ENCODE measurements around the gene AHDC1. TPM values are rescaled to one million over a fixed set of nuclear protein-coding genes. Genes with fewer than 3 reads are reported as not detected.

Gene AHDC1
- total RNA-seq, 4 donors from 2014 or later: 37.7 to 63.0 (median 52.5) TPM

DNA sequence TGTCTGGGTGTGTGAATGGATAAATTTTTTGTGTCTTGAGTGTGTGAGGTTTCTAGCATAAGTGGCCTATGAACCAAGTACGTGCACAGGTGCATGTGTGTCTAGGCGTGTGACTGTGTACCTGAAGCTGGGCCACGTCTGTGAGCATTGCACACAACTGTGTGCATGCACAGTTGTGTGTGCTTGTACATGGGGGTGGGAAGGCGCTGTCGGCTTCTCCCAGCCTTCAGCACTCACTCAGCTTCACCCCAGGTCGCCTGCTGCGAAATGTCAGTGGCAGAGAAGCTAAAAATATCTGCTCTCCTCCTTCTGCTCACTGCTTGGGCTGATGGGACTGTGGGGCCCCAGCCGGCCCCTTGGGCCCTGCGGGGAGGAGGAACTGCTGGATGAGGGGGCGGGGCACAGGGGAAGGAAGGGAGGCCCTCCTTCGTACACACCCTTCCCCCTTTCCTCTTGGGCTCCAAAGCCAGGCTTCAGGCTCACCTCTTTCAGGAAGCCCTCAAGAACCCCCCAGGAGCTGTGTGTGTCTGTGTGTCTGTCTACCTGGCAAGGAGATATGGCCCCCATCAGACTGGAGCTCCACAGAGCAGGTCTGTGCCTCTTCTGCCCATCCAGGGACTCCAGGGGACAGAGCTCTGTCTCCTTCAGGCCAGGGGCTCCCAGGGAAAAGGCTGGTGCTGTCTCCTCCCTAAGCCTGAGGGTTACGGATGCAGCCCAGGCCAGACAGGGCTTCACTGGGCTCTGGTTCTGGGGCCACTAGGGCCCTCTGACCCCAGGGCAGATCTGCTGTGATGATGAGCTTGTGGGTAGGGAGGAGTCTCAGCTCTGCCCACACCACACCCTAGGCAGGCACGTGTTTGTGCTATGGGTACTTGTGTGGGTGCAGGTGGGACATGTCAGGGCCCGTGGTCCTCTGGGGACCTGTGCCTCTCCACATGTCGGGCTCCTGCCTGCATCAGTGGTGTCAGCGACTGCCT is 78.4 kb downstream of the AHDC1 start:
- peak in 1 of 2 donors; percentile 63 for DNase-seq (ENCODE audit: low spot score in 2 of 2)
- WGBS, 2 donors: 26 to 34% methylated on average over 15 to 16 of the region's 16 CpGs

DNA sequence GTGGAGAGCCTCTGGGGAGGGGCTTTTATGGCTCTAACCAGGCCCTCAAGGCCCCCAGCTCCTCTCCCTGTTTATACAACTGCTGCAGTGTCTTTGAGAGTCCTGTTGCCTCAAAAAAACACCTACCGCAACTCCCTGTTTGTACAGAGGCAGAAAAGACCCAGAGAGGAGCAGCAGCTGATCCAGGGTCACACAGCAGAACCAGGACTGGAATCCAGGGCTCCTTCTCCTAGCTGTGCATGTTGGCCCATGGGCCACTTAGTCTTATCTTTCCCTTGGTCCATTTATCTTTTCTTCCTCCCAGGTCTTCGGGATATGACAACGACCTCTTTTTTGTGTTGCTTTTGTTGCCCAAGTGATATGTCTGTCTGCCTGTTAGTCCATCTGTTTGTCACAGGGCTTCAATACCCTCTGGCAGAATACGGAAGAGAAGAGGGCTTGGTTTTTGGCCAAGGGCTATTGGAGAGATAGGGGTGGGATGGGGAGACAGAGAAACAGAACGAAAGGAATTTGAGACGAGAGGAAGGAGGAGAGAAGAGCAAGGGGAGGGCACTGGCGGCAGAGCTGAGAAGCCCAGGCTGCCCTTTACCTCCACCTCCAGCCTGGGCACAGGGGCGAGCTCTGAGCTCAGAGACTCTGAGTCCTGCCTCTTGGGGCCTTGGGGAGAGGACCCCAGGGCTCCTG is 80.5 kb downstream of the AHDC1 start:
- TF ChIP-seq, protein P1, sequence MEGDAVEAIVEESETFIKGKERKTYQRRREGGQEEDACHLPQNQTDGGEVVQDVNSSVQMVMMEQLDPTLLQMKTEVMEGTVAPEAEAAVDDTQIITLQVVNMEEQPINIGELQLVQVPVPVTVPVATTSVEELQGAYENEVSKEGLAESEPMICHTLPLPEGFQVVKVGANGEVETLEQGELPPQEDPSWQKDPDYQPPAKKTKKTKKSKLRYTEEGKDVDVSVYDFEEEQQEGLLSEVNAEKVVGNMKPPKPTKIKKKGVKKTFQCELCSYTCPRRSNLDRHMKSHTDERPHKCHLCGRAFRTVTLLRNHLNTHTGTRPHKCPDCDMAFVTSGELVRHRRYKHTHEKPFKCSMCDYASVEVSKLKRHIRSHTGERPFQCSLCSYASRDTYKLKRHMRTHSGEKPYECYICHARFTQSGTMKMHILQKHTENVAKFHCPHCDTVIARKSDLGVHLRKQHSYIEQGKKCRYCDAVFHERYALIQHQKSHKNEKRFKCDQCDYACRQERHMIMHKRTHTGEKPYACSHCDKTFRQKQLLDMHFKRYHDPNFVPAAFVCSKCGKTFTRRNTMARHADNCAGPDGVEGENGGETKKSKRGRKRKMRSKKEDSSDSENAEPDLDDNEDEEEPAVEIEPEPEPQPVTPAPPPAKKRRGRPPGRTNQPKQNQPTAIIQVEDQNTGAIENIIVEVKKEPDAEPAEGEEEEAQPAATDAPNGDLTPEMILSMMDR (IDR thresholded peaks at IDR 0.05): no peak
- no peak for TF ChIP-seq POLR2A (IDR thresholded peaks at IDR 0.05)
- no peak for DNase-seq (ENCODE audit: low spot score in 2 of 2)
- WGBS, 2 donors: 50 to 68% methylated on average over 8 of the region's 8 CpGs
- H3K4me3 ChIP-seq (ENCODE audit: low read depth, poor library complexity, severe bottlenecking): no peak overlapping the region
- intact Hi-C loops (cut with DNase I; ENCODE audit: low total_unique reads): no loop called here

More for the DNA sequence above, 78.4 kb downstream of the AHDC1 start:
- H3K4me3 ChIP-seq (ENCODE audit: low read depth, poor library complexity, severe bottlenecking): no peak overlapping the region
- intact Hi-C loops (cut with DNase I; ENCODE audit: low total_unique reads): no loop called here
- no peak for TF ChIP-seq POLR2A (IDR thresholded peaks at IDR 0.05)
- TF ChIP-seq, protein P1 (IDR thresholded peaks at IDR 0.05): no peak

DNA sequence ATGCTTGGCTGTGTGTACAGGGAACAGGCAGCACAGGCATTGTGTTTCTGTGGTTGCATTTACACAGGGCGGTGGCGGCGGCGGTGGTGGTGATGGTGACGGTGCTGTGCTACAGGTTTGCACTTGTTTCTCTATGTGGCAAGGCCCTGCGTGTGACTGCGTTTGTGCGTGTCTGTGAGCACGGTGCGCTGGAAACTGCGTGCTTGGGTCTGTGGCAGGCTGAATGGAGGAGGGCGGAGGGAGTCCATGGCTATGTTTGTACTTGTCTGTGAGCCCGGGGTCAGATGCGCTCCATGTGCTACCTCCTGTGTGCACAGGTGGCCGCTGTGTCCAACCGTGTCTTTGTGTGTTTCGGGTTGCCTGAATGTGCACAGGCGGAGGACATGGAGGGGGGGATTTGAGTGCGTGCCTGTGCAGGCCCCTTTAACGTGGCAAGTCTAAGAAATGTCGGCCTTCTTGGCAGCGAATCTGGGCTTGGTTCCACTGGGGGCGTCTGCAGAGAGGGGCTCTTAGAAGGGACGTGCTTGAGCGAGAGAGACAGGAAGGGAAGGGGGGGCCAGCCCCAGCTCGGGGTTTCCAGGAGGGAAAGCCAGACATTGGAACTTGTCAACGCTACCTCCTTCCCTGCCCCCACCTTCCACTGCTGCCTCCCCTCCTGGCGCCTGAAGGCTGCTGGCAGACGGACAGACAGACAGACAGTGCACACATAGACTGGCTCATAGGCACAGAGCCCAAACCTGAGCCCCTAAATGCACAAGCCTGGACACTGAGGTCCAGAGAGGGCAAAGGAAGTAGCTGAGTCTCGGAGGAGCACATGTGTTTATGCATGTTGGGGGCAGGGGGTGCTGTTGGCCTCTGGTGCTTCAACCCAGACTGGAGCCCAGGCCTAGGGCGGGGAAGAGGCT is 81.3 kb downstream of the AHDC1 start:
- no peak overlapping the region for H3K4me3 ChIP-seq (ENCODE audit: low read depth, poor library complexity, severe bottlenecking)
- TF ChIP-seq POLR2A (IDR thresholded peaks at IDR 0.05): no peak
- TF ChIP-seq, protein P1 (IDR thresholded peaks at IDR 0.05): no peak
- 25 to 36% methylated on average over 31 of the region's 31 CpGs for WGBS, 2 donors
- intact Hi-C loops (cut with DNase I; ENCODE audit: low total_unique reads): no loop called here
- peak; percentile 87 to 92 for DNase-seq (ENCODE audit: low spot score in 2 of 2)

DNA sequence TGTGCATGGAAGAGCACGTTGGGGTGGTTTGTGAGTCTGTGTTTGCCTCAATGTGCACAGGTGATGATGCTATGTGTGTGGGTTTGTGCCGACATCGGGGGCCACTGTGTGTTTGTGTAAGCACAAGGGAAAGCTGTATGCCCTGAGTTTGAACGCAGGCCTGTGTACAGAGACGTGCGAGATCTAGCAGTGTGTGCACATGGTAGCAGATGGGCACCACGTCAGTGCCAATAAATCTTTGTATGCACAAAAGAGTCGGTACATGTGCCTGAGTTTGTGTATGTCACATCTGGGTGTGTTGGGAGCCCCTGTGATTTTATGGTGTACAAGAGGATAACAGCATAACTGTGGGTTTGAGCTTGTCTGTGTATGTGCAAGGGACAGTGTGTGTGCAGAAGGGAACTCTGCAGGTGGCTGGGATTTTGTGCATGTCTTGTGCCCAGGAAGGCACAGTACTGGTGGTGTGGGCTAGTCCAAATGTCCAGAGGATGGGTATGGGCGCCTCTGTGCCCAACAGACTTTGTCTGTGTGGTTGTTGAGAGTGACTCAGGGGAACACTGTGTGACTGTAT is 82.0 kb downstream of the AHDC1 start:
- no peak overlapping the region for H3K4me3 ChIP-seq (ENCODE audit: low read depth, poor library complexity, severe bottlenecking)
- intact Hi-C loops (cut with DNase I; ENCODE audit: low total_unique reads): no loop called here
- WGBS, 2 donors: 33 to 52% methylated on average over 9 of the region's 9 CpGs

More for the DNA sequence above, 82.0 kb downstream of the AHDC1 start:
- no peak for DNase-seq (ENCODE audit: low spot score in 2 of 2)
- TF ChIP-seq POLR2A (IDR thresholded peaks at IDR 0.05): no peak
- TF ChIP-seq, protein P1 (IDR thresholded peaks at IDR 0.05): no peak
